H9 (cell line): Measurements from ENCODE around the gene HSD17B12. TPM values are rescaled to one million over a fixed set of nuclear protein-coding genes. Genes with fewer than 3 reads are reported as not detected.
A peak's percentile ranks its signal among the peaks of the same experiment; 100 is the strongest.

ENCODE experiments used
- DNase-seq: peaks from one replicate; pipeline ENCODE4 v3.0.0-alpha.2; 2017
- H2AFZ ChIP-seq: one replicate; pipeline ENCODE4 v1.6.1; 2013; ENCODE audit warnings: mild to moderate bottlenecking, low read length, control low read depth, moderate library complexity
- H2AK5ac ChIP-seq: 2 replicates; pipeline ENCODE4 v1.6.1; 2013; ENCODE audit warnings: low read length, control low read depth, mixed read lengths; ENCODE audit not compliant: insufficient read length
- H2BK120ac ChIP-seq: one replicate; pipeline ENCODE4 v1.6.1; 2013; ENCODE audit warnings: low read depth, mild to moderate bottlenecking, low read length, control low read depth, inconsistent platforms; ENCODE audit not compliant: poor library complexity, severe bottlenecking
- H2BK12ac ChIP-seq: 2 replicates; pipeline ENCODE4 v1.6.1; 2013; ENCODE audit warnings: low read length, control low read depth, mixed read lengths, low read depth; ENCODE audit not compliant: insufficient read length
- H2BK15ac ChIP-seq: 2 replicates; pipeline ENCODE4 v1.6.1; 2013; ENCODE audit warnings: low read depth, low read length, control low read depth
- H2BK20ac ChIP-seq: one replicate; pipeline ENCODE4 v1.6.1; 2013; ENCODE audit warnings: low read depth, mild to moderate bottlenecking, low read length, control low read depth, inconsistent platforms; ENCODE audit not compliant: poor library complexity, severe bottlenecking
- H2BK5ac ChIP-seq: 2 replicates; pipeline ENCODE4 v1.6.1; 2013; ENCODE audit warnings: low read length, control low read depth, mixed read lengths; ENCODE audit not compliant: insufficient read length
- H3K14ac ChIP-seq: 2 replicates; pipeline ENCODE4 v1.6.1; 2013; ENCODE audit warnings: low read length, control low read depth; ENCODE audit not compliant: insufficient read depth
- H3K18ac ChIP-seq: 2 replicates; pipeline ENCODE4 v1.6.1; 2013; ENCODE audit warnings: low read depth, mild to moderate bottlenecking, mixed read lengths, low read length, control low read depth; ENCODE audit not compliant: insufficient read length
- H3K23ac ChIP-seq: 2 replicates; pipeline ENCODE4 v1.6.1; 2013; ENCODE audit warnings: low read length, control low read depth, mixed read lengths, low read depth; ENCODE audit not compliant: insufficient read length
- H3K23me2 ChIP-seq: 2 replicates; pipeline ENCODE4 v1.6.1; 2013; ENCODE audit warnings: low read depth, mild to moderate bottlenecking, mixed read lengths, low read length, control low read depth; ENCODE audit not compliant: insufficient read length, poor library complexity, severe bottlenecking
- H3K27ac ChIP-seq: 2 replicates; pipeline ENCODE4 v1.5.1; 2013; ENCODE audit warnings: low read length, control low read depth, mixed read lengths, low read depth; ENCODE audit not compliant: insufficient read length
- H3K27me3 ChIP-seq: 2 replicates; pipeline ENCODE4 v1.6.1; 2013; ENCODE audit warnings: low read length, control low read depth, inconsistent platforms; ENCODE audit not compliant: insufficient read depth
- H3K4ac ChIP-seq: 2 replicates; pipeline ENCODE4 v1.6.1; 2013; ENCODE audit warnings: low read depth, mild to moderate bottlenecking, control low read depth, inconsistent platforms, low read length, moderate library complexity
- H3K4me1 ChIP-seq: 2 replicates; pipeline ENCODE4 v1.6.1; 2013; ENCODE audit warnings: low read length, control low read depth, inconsistent platforms; ENCODE audit not compliant: insufficient read depth
- H3K4me2 ChIP-seq: 2 replicates; pipeline ENCODE4 v1.6.1; 2013; ENCODE audit warnings: low read length, control low read depth, mixed read lengths; ENCODE audit not compliant: insufficient read length, insufficient read depth
- H3K56ac ChIP-seq: 2 replicates; pipeline ENCODE4 v1.6.1; 2013; ENCODE audit warnings: low read depth, mild to moderate bottlenecking, mixed read lengths, low read length, control low read depth; ENCODE audit not compliant: insufficient read length
- H3K79me1 ChIP-seq: 2 replicates; pipeline ENCODE4 v1.6.1; 2013; ENCODE audit warnings: low read depth, mild to moderate bottlenecking, moderate library complexity, low read length, control low read depth, inconsistent platforms; ENCODE audit not compliant: insufficient read depth, poor library complexity, severe bottlenecking
- H3K79me2 ChIP-seq: 2 replicates; pipeline ENCODE4 v1.6.1; 2013; ENCODE audit warnings: low read length, control low read depth, inconsistent platforms; ENCODE audit not compliant: insufficient read depth
- H3K9ac ChIP-seq: 2 replicates; pipeline ENCODE4 v1.6.1; 2013; ENCODE audit warnings: low read length, control low read depth, mixed read lengths; ENCODE audit not compliant: insufficient read length; ENCODE audit errors: extremely low read depth
- H3K9me3 ChIP-seq: one replicate; pipeline ENCODE4 v1.6.1; 2013; ENCODE audit warnings: low read depth, low read length, inconsistent platforms; ENCODE audit not compliant: control insufficient read depth
- H3T11ph ChIP-seq: one replicate; pipeline ENCODE4 v1.6.1; 2013; ENCODE audit warnings: mild to moderate bottlenecking, low read length, control low read depth, inconsistent platforms
- H4K20me1 ChIP-seq: one replicate; pipeline ENCODE4 v1.6.1; 2013; ENCODE audit not compliant: control insufficient read depth, insufficient read length, insufficient read depth
- H4K5ac ChIP-seq: 2 replicates; pipeline ENCODE4 v1.6.1; 2013; ENCODE audit warnings: low read depth, mild to moderate bottlenecking, mixed read lengths, low read length, control low read depth; ENCODE audit not compliant: insufficient read length
- H4K8ac ChIP-seq: replicated peaks from 2 replicates; pipeline ENCODE4 v1.6.1; 2013; ENCODE audit warnings: low read length, control low read depth, mixed read lengths, low read depth; ENCODE audit not compliant: insufficient read length
- H4K91ac ChIP-seq: 2 replicates; pipeline ENCODE4 v1.6.1; 2013; ENCODE audit warnings: low read depth, mild to moderate bottlenecking, moderate library complexity, mixed read lengths, low read length, control low read depth; ENCODE audit not compliant: insufficient read length
- H3K27ac Mint-ChIP-seq, 3 experiments: 2 replicates in 2 of 3; 3 replicates in 1 of 3; pipeline ENCODE4 v1.8.0; 2020 to 2021; ENCODE audit warnings: mixed read lengths in 3 of 3, mild to moderate bottlenecking in 1 of 3, moderate library complexity in 1 of 3
- H3K27me3 Mint-ChIP-seq: 2 replicates; pipeline ENCODE4 v1.8.0; 2021; ENCODE audit warnings: low read depth, mild to moderate bottlenecking, moderate library complexity, mixed read lengths
- H3K36me3 Mint-ChIP-seq, 3 experiments: 2 replicates in 2 of 3; 3 replicates in 1 of 3; pipeline ENCODE4 v1.8.0; 2020 to 2021; ENCODE audit warnings: low read depth in 3 of 3, mixed read lengths in 3 of 3; ENCODE audit not compliant: insufficient read depth in 1 of 3
- H3K4me1 Mint-ChIP-seq, 2 experiments: 2 replicates each; pipeline ENCODE4 v1.8.0; 2020; ENCODE audit warnings: mixed read lengths in 2 of 2
- H3K4me3 Mint-ChIP-seq, 2 experiments: 2 replicates in 1 of 2; 3 replicates in 1 of 2; pipeline ENCODE4 v1.8.0; 2020 to 2021; ENCODE audit warnings: mild to moderate bottlenecking in 2 of 2, mixed read lengths in 2 of 2, moderate library complexity in 1 of 2
- H3K9me3 Mint-ChIP-seq, 2 experiments: 2 replicates in 1 of 2; 3 replicates in 1 of 2; pipeline ENCODE4 v1.8.0; 2020; ENCODE audit warnings: mild to moderate bottlenecking in 2 of 2, mixed read lengths in 2 of 2, moderate library complexity in 1 of 2
- CTCF ChIP-seq: fragments of 200-600 bp; sonication (generic); conservative IDR thresholded peaks from 3 replicates; pipeline ENCODE4 v1.8.0; 2021; ENCODE audit warnings: antibody characterized with exemption, mild to moderate bottlenecking
- WGBS: extraction: QIAGEN DNeasy Blood & Tissue Kit; methylation state at CpG from one replicate; pipeline ENCODE4 v1.1.7; 2013; ENCODE audit warnings: missing lambda C conversion rate, low lambda C conversion rate, mixed read lengths; ENCODE audit not compliant: insufficient read length; ENCODE audit errors: extremely low coverage; 5-methylcytosine and 5-hydroxymethylcytosine counted together
- total RNA-seq: library from RNA; stranded (reverse); gene quantifications from 2 replicates; pipeline ENCODE4 v1.2.1, GENCODE V29; 2021

The HSD17B12 gene
- total RNA-seq, 1 experiment from 2014 or later, result 111 TPM

GRCh38 chr11:43632181-43632580 is 48.4 kb upstream of the HSD17B12 start:
- Histone ChIP-seq H3K79me2 (no peaks in the 10 kb centered on the region), H4K91ac (no peak overlapping the region), H3K4me1 (no peaks in the 10 kb centered on the region), H2BK12ac (no peak overlapping the region), H2BK15ac (no peak overlapping the region), H3K23ac (no peak overlapping the region), H2BK5ac (no peak overlapping the region), H3K18ac (no peak overlapping the region), H4K8ac (no peak overlapping the region), H3K56ac (no peak overlapping the region), H2BK120ac (no peak overlapping the region), H3K14ac (no peak overlapping the region), H3K79me1 (no peaks in the 10 kb centered on the region), H3K4me2 (peak overlapping the region; percentile 47), H4K5ac (no peak overlapping the region), H3K23me2 (no peaks in the 10 kb centered on the region), H3K27me3 (no peaks in the 10 kb centered on the region; the same call in 1 of the 2 replicates), H3T11ph (no peak overlapping the region), H3K9ac (no peak overlapping the region), H2BK20ac (no peak overlapping the region), H2AK5ac (no peak overlapping the region), H3K27ac (no peak overlapping the region), H3K4ac (no peak overlapping the region), H4K20me1 (no peaks in the 10 kb centered on the region), H2AFZ (no peak overlapping the region), H3K9me3 (no peaks in the 10 kb centered on the region)
- Mint-ChIP-seq H3K4me3 (peak overlapping the region in 1 of 2 experiments; percentile 68; a peak in 1 of 5 replicates), H3K9me3 (no peaks in the 10 kb centered on the region), H3K36me3 (no peaks in the 10 kb centered on the region), H3K27ac (no peak overlapping the region), H3K27me3 (peaks cover 28% of the 10 kb centered on the region), H3K4me1 (peaks cover 0 to 11% of the 10 kb centered on the region in 2 experiments; a peak in 3 of 4 replicates)
- no peak for TF ChIP-seq CTCF
- WGBS, result no CpG with 5 or more reads among the region's 3 CpGs
- DNase-seq, result no peak
